HG03342 (cell line): ENCODE measurements around the gene NAV2.

ENCODE experiments used
- ATAC-seq: cut with Tn5 transposase; IDR thresholded peaks from one replicate; pipeline ENCODE4 v1.9.1; 2021; ENCODE audit warnings: mild to moderate bottlenecking, moderate library complexity; ENCODE audit not compliant: unreplicated experiment

The NAV2 gene

GRCh38 chr11:19805376-19805775, 92.7 kb downstream of the NAV2 start:
- no peak for ATAC-seq

GRCh38 chr11:19805827-19806226, 93.2 kb downstream of the NAV2 start:
- no peak for ATAC-seq

- ATAC-seq: no peak
Measured at GRCh38 chr11:19806251-19806650, 93.6 kb downstream of the NAV2 start.

GRCh38 chr11:19808076-19808911, 95.7 kb downstream of the NAV2 start:
- ATAC-seq: no peak

- ATAC-seq: no peak
Measured at GRCh38 chr11:19810852-19811251, 98.2 kb downstream of the NAV2 start.

GRCh38 chr11:19811380-19811779, 98.7 kb downstream of the NAV2 start:
- no peak for ATAC-seq

- ATAC-seq: no peak
Measured at GRCh38 chr11:19812096-19812495, 99.5 kb downstream of the NAV2 start.

- no peak for ATAC-seq
Measured at GRCh38 chr11:19812710-19813109, 100.1 kb downstream of the NAV2 start.

- ATAC-seq: no peak
Measured at GRCh38 chr11:19813158-19813879, 100.7 kb downstream of the NAV2 start.

GRCh38 chr11:19814421-19814820, 101.8 kb downstream of the NAV2 start:
- no peak for ATAC-seq

GRCh38 chr11:19816040-19816439, 103.4 kb downstream of the NAV2 start:
- no peak for ATAC-seq

- ATAC-seq: no peak
Measured at GRCh38 chr11:19816817-19817216, 104.2 kb downstream of the NAV2 start.

GRCh38 chr11:19817265-19817851, 104.7 kb downstream of the NAV2 start:
- no peak for ATAC-seq

- ATAC-seq: no peak
Measured at GRCh38 chr11:19817870-19818269, 105.2 kb downstream of the NAV2 start.

- ATAC-seq: no peak
Measured at GRCh38 chr11:19818619-19819018, 106.0 kb downstream of the NAV2 start.

- no peak for ATAC-seq
Measured at GRCh38 chr11:19819148-19819547, 106.5 kb downstream of the NAV2 start.

GRCh38 chr11:19820100-19820499, 107.5 kb downstream of the NAV2 start:
- no peak for ATAC-seq

- no peak for ATAC-seq
Measured at GRCh38 chr11:19821412-19821875, 108.8 kb downstream of the NAV2 start.

- no peak for ATAC-seq
Measured at GRCh38 chr11:19821993-19822392, 109.4 kb downstream of the NAV2 start.

- no peak for ATAC-seq
Measured at GRCh38 chr11:19822531-19822930, 109.9 kb downstream of the NAV2 start.

- ATAC-seq: no peak
Measured at GRCh38 chr11:19826606-19827005, 114.0 kb downstream of the NAV2 start.
